Tongue (tissue), 2 donors: ENCODE measurements around the gene ZNF282. TPM values are rescaled to one million over a fixed set of nuclear protein-coding genes. Genes with fewer than 3 reads are reported as not detected.

Experiments
- DNase-seq: peaks from one replicate; pipeline ENCODE4 v3.0.0-alpha.2; 2015
- total RNA-seq: library from RNA; depleted of rRNA; stranded (reverse); fragments of >200 nt; gene quantifications from one replicate; pipeline ENCODE4 v1.2.3, GENCODE V29; 2014

Gene ZNF282
- total RNA-seq, 1 donor from 2014 or later = 26.2 TPM

GRCh38 chr7:149194799-149195179, 557 bp upstream of the ZNF282 start:
- DNase-seq = no peak

DNA sequence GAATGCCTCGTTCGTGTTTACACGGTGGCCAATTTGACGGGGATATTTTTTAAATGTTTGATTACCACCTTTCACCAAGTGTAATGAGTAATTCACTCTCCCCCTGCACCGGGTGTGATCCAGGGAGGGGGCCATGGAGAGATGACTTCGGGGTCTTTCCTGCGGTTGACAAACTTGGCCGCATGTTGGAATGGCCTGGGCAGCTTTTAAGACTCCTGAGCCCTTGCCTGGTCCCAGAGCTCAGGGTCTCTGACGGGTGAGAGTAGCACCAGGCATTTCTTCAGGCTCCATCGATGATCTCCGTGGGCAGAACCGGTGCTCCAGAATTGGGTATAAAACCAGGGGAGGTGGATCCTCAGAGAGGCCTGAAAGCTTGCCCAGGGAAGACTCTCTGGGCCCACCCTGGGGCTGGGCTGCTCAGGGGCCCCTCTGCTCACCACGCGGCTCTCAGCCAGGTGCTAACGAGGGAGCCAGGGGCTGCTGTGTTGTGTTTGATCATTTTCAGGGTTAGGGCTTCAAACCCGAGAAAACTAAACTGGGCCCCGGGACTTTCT, 882 bp downstream of the ZNF282 start:
- peak; percentile 18 for DNase-seq

DNA sequence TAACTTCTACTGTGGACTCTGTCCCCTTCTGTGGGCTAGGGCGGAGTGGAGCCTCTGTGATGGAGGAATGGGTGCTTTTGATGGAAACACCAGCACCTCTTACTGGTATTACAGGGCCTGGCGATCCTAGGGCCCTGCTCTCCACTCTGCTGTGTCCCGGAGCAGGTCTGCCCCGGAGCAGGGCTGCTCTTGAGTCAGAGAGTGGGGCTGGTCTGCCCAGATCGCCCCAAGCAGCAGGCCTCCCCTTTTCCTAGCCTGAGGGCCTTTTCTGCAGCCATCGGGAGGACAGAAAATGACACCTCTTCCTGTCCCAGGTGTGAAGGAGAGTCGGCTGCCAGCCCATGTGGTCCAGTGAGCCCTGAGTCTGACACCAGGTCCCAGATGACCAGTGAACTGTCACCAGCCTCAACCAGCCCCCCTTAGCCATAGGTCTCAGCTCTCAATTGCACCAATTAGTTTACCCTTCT, 1.4 kb downstream of the ZNF282 start:
- no peak for DNase-seq

- DNase-seq = no peak
Observed at GRCh38 chr7:149197675-149198074, 2.3 kb downstream of the ZNF282 start.

DNA sequence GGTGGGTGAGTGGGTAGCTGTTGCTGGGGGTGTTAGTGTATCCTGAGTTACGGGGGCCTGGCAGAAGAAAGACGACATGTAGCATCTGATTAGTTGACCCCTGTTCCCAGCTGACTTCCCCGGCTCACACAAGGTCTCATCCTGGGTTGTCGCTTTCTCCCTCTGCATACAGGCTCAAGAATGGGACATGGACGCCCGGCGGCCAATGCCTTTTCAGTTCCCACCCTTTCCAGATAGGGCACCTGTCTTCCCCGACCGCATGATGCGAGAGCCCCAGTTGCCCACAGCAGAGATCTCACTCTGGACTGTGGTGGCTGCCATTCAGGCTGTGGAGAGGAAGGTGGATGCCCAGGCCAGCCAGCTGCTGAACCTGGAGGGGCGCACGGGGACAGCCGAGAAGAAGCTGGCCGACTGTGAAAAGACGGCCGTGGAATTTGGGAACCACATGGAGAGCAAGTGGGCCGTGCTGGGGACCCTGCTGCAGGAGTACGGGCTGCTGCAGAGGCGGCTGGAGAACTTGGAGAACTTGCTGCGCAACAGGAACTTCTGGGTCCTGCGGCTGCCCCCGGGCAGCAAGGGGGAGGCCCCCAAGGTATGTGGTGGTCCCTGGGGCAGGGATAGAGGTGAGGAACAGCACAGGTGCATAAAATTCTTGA, 2.9 kb downstream of the ZNF282 start:
- DNase-seq = no peak

DNA sequence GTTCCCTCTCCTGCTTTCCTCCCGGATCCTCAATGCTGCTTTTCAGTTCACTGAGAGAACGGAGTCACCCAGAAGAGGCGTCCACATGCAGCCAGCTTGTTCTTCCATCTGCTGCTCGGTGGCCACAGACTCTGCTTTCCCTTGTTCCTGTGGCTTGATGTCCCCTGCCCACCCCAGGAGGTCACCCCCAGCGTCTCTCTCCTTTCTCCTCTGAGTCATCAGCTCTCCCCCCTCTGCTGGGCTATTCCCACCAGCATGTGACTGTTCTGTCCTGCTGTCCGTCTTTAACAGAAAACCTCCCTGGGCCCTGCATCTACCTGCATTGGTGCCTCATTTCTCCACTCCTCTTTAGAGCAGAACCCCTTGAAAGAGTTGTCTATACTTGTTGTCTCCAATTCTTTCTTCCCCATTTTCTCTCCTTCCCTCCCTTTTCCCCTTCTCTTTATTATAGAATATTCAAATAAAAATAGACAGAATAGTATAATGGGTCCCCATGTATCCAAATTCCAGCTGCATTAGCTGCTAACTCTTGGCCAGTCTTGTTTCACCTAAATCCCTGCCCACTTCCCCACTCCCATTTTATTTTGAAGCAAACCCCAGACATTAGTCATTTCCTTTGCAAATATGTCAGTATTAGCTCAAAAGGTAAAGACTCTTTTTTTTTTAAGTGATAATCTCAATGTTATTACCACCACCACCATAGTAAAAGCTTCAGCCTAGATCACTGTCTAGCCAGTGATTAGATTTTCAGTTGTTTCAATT, 4.1 kb downstream of the ZNF282 start:
- no peak for DNase-seq

- no peak for DNase-seq
Observed at GRCh38 chr7:149202831-149203231, 7.5 kb downstream of the ZNF282 start.

- peak; percentile 9 for DNase-seq
Observed at GRCh38 chr7:149205690-149206381, 10.5 kb downstream of the ZNF282 start.

DNA sequence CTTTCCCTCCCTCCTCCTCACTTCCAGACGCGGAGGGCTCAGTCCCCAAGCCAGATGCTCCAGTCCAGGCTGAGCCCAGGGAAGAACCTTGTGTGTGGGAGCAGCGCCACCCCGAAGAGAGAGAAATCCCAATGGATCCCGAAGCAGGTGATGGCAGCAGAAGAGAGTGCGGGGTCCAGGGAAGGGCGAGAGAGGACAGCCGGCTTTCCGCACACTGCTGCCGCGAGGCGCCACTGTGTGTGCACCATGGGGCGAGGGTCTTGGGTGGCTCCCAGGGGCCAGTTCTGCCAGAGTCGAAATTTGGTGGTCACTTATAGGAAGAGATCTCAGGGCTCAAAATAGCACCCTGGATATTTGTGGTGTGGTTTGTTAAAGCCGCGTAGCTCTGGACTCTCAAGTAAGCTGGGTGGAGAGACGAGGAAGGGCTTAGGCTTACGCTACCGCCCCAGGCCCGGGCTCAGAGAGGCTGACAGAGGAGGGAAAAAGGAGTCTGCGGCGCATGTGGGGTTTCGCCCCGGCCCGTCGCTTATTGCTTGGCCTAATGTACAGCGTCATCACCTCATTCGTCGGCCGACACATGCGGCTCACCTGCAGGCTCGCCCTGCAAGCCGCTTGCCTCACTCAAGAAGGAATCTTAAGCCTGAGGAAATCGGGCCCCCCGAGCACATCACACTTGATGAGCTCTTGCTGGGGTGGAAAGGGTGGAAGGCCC, 12.1 kb downstream of the ZNF282 start:
- DNase-seq = no peak

GRCh38 chr7:149209518-149210269, 14.3 kb downstream of the ZNF282 start:
- peak; percentile 24 for DNase-seq

DNA sequence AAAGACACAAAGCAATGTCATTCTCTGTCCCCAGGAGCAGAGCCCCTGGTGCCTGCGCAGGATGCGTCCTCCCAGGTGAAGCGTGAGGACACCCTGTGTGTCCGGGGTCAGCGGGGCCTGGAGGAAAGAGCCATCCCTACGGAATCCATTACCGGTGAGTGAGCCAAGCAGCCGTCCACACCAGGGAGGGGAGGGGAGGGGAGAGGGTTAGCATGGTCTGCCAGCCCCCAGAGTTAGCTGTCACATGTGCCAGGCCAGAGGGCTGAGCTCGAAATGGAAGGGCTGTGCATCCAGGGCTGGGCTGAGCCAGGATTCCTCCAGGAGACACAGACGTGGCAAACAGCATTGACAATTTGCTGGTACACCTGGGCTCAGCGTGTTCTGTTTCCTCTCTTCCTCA, 15.2 kb downstream of the ZNF282 start:
- no peak for DNase-seq

GRCh38 chr7:149214020-149214720, 18.8 kb downstream of the ZNF282 start:
- DNase-seq = no peak

GRCh38 chr7:149216402-149216801, 21.1 kb downstream of the ZNF282 start:
- DNase-seq = no peak

DNA sequence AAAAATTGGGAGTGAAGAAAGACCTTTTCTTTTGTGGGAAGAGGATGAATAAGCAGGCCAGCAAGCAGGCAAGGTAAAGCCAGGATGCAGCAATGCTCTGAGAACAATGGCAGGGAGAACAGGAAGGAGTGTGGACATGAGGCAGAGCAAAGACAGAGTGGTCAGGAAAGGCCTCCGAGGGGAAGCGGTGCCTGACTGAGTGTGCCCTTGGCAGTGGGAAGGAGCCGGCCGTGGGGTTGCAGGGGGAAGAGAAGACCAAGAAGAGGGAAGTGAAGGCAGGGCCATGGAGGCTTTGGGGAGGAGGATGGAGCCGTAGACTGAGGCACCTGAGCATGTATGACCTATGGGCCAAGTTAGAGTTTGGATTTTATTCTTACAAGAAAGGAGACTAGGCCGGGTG, 22.2 kb downstream of the ZNF282 start:
- DNase-seq = no peak

- no peak for DNase-seq
Observed at GRCh38 chr7:149218469-149219420, 23.4 kb downstream of the ZNF282 start.

GRCh38 chr7:149220534-149220933, 25.2 kb downstream of the ZNF282 start:
- DNase-seq = no peak

DNA sequence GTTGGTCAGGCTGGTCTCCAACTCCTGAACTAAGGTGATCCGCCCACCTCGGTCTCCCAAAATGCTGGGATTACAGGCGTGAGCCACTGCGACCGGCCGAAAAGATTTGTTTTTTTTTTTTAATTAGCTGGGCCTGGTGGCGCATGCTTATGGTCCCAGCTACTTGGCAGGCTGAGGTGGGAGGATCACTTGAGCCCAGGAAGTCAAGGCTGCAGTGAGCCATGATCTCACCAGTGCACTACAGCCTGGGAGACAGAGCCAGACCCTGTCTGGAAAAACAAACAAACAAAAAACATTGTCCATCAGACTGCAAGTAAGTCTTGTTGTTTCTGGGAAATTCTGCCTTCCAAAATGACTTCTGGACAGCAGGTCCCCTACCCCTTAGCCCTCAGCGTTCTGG, 27.8 kb downstream of the ZNF282 start:
- DNase-seq = no peak

DNA sequence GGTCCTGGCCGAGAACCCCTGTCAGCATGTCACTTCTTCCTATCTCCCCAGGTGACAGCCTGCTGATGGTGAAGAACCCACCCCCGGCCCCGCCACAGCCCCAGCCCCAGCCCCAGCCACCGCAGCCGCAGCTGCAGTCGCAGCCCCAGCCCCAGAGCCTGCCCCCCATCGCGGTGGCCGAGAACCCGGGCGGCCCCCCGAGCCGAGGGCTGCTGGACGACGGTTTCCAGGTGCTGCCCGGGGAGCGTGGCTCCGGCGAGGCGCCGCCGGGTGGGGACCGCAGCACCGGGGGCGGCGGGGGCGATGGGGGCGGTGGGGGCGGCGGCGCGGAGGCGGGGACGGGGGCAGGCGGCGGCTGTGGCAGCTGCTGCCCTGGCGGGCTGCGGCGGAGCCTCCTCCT, 28.4 kb downstream of the ZNF282 start:
- no peak for DNase-seq

DNA sequence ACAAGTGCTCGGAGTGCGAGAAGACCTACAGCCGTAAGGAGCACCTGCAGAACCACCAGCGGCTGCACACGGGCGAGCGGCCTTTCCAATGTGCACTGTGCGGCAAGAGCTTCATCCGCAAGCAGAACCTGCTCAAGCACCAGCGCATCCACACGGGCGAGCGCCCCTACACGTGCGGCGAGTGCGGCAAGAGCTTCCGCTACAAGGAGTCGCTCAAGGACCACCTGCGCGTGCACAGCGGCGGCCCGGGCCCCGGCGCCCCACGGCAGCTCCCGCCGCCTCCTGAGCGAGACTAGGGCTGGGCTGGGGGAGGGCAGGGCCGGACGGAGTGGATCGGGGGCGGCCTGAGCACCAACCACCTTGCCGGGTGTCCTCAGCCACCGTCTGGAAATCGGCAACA, 29.0 kb downstream of the ZNF282 start:
- DNase-seq = no peak

GRCh38 chr7:149225106-149225505, 29.8 kb downstream of the ZNF282 start:
- DNase-seq = no peak
